HG03139 (cell line): Measurements from ENCODE around the gene C9orf78.
A peak's percentile ranks its signal among the peaks of the same experiment; 100 is the strongest.

Experiments used
- ATAC-seq: cut with Tn5 transposase; IDR thresholded peaks from one replicate; pipeline ENCODE4 v1.9.1; 2021; ENCODE audit not compliant: unreplicated experiment

C9orf78 gene

GRCh38 chr9:129845373-129845772 lies 10.3 kb upstream of the C9orf78 start:
- no peak for ATAC-seq

- ATAC-seq: no peak
Measured at GRCh38 chr9:129841071-129841470, 6.0 kb upstream of the C9orf78 start.

- no peak for ATAC-seq
Measured at GRCh38 chr9:129840034-129840433, 5.0 kb upstream of the C9orf78 start.

- ATAC-seq: no peak
Measured at GRCh38 chr9:129839324-129840023, 4.4 kb upstream of the C9orf78 start.

- no peak for ATAC-seq
Measured at GRCh38 chr9:129838707-129839259, 3.7 kb upstream of the C9orf78 start.

GRCh38 chr9:129836311-129837007 lies 1.4 kb upstream of the C9orf78 start:
- no peak for ATAC-seq

- ATAC-seq: no peak
Measured at GRCh38 chr9:129835860-129836223, 767 bp upstream of the C9orf78 start.

- ATAC-seq: peak; percentile 18
Measured at GRCh38 chr9:129834489-129835127, 467 bp downstream of the C9orf78 start.

GRCh38 chr9:129832982-129833381 lies 2.1 kb downstream of the C9orf78 start:
- no peak for ATAC-seq

GRCh38 chr9:129828969-129829368 lies 6.1 kb downstream of the C9orf78 start:
- no peak for ATAC-seq

- no peak for ATAC-seq
Measured at GRCh38 chr9:129828051-129828450, 7.0 kb downstream of the C9orf78 start.

- ATAC-seq: no peak
Measured at GRCh38 chr9:129826759-129827158, 8.3 kb downstream of the C9orf78 start.

GRCh38 chr9:129826344-129826743 lies 8.7 kb downstream of the C9orf78 start:
- ATAC-seq: no peak

- ATAC-seq: peak; percentile 93
Measured at GRCh38 chr9:129823935-129824601, 11.0 kb downstream of the C9orf78 start, which contains the start of gene TOR1A. Gene TOR1A, minus strand, starts transcription at chr9:129824136. Its CDS starts 51 bp downstream, at chr9:129824085.

GRCh38 chr9:129823542-129823934 lies 11.5 kb downstream of the C9orf78 start:
- ATAC-seq: no peak

GRCh38 chr9:129822898-129823541 lies 12.1 kb downstream of the C9orf78 start:
- no peak for ATAC-seq

- no peak for ATAC-seq
Measured at GRCh38 chr9:129816501-129817435, 18.3 kb downstream of the C9orf78 start.

- ATAC-seq: no peak
Measured at GRCh38 chr9:129815278-129815677, 19.8 kb downstream of the C9orf78 start.

GRCh38 chr9:129814432-129815223 lies 20.4 kb downstream of the C9orf78 start:
- no peak for ATAC-seq
